GM21390 (cell line): Measurements from ENCODE around the gene IWS1.
"Not testable (repeated sequence)": the region's sequence is repeated elsewhere in the genome, so short reads cannot be mapped to it uniquely, and the experiment has no call there.

Experiments used
- ATAC-seq: cut with Tn5 transposase; IDR thresholded peaks from one replicate; pipeline ENCODE4 v1.9.1; 2021; ENCODE audit not compliant: unreplicated experiment

IWS1 gene

DNA sequence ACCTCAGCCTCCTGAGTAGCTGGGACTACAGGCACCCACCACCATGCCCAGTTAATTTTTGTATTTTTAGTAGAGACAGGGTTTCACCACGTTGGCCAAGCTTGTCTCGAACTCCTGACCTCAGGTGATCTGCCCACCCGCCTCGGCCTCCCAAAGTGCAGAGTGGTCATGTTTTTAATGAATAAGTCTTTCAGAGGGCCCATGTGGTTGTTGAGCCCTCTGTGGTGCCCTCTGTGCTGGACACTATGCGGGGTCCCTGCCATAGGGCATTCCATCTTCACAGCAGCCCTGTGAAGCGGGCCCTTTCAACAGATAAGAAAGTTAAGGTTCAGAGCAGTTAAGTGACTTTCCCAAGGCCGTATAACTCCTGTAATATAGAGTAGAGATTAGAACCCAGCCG, 35.1 kb upstream of the IWS1 start:
- no peak for ATAC-seq

DNA sequence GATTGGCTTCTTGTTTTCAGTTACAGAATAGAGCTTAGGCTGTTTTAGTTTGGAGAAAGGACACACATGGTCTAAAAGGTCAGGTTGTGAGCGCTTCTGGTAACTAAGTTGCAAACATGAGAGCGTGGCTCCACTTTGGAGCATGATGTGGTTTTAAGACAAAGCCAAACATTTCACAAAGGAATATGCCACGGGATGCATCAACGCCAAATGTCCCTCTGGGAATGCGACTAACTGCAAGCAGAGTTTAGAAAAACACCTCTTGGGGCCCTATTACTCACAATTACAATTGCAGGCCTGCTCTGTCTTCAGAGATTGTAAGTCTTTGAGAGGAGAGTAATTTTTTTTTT, 34.6 kb upstream of the IWS1 start:
- ATAC-seq, result no peak

- no peak for ATAC-seq
Observed at GRCh38 chr2:127560201-127560930, 34.1 kb upstream of the IWS1 start.

DNA sequence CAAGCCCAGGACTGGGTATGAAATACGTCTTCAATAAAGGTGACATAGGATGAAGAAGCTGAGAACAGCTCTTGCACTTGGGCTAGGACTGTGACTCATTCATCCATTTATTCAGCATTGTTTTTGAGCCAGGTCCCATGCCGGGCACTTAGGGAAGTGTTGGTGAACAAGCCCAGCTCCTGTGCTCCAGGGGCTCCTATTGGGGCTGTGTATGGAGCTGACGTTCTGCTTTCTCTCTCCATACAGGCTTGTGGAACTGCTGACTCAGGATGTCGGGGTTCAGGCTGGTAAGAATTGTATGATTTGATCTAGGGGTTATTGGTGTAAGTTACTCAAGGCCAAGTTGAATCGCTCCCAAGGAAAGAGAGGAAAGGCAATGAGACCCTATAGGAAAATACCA, 33.2 kb upstream of the IWS1 start:
- no peak for ATAC-seq

DNA sequence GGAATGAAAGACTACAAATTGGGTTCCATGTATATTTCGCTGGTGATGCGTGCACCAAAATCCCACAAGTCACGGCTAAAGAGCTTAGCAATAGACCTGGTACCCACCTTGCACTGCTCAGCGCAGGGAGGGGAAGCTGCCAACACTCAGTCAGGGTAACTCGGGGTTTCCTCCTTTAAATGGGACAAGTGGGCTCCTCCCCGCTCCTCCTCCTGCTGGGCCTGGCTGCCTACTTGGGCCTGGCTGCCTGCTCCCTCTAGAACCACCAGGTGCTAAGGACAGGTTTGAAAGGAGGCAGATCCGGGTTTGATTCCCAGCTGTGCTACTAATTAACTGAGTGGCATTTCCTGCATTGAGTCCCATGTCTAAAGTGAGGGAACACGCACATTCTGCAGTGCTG, 32.6 kb upstream of the IWS1 start:
- no peak for ATAC-seq

DNA sequence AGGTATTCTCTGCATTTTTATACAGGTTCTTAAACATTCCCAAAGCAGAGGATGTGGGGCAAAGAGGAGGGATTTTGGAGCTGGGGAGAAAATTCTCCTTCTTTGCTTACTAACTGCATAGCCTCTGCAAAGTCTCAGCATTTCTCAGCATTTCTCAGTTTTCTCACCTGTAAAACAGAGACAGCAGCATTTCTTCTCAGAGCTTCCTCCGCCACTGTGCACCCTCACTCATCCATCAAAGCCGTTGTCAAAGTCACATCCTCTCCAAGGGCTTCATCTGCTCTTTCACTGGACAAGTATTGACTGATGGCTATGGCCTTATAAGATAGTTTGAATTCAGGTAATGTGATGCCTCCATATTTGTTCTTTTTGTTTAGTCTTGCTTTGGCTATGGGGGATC, 26.6 kb upstream of the IWS1 start:
- no peak for ATAC-seq

- no peak for ATAC-seq
Observed at GRCh38 chr2:127552336-127552735, 26.0 kb upstream of the IWS1 start.

- no peak for ATAC-seq
Observed at GRCh38 chr2:127551221-127551930, 25.1 kb upstream of the IWS1 start.

DNA sequence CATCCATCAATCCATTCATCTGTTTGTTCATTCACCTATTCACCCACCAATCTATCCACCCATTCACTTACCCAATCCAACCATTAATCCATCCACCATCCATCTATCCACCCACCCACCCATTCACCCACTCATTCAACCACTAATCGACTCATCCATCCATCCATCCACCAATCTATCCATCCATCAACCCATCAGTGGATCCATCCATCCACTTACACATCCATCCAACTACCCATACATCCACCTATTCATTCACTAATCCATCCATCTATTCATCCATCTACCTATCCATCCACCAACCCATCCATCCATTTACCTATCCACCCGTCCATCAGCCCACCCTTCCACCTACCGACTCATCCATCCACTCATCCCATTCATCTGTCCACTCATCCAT, 20.5 kb upstream of the IWS1 start:
- no peak for ATAC-seq

- ATAC-seq, result no peak
Observed at GRCh38 chr2:127545796-127546195, 19.5 kb upstream of the IWS1 start.

GRCh38 chr2:127545189-127545588, 18.9 kb upstream of the IWS1 start:
- no peak for ATAC-seq

DNA sequence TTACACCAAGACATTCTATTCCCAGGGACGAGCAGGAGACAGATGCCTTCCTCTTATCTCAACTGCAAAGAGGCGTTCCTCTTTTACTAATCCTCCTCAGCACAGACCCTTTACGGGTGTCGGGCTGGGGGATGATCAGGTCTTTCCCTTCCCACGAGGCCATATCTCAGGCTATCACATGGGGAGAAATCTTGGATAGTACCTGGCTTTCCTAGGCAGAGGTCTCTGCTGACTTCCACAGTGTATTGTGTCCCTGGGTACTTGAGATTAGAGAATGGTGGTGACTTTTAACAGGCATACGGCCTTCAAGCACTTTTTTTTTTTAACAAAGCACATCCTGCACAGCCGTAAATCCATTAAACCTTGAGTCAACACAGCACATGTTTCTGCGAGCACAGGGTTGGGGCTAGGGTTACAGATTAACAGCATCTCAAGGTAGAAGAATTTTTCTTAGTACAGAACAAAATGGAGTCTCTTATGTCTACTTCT, 16.8 kb upstream of the IWS1 start:
- ATAC-seq, result not testable (repeated sequence)

DNA sequence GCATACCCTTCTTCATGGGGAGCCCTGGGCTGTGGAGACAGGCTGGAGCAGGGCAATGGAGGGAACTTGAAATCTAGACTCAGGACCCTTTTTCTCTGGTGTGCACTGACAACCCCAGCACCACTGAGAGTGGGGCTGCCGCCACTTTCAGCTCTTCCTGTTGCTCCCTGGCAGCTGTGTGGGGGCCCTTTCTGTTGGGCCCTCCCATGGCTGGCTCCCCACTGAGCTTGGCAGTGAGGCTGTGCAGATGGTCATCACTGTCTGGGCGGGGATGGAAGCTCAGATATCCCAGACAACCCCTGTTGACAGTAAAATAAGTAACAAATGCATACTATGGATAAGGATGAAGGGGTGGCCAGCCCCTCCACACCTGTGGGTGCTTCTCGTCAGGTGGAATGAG, 15.9 kb upstream of the IWS1 start:
- ATAC-seq, result no peak

GRCh38 chr2:127541809-127542208, 15.5 kb upstream of the IWS1 start:
- ATAC-seq, result no peak

DNA sequence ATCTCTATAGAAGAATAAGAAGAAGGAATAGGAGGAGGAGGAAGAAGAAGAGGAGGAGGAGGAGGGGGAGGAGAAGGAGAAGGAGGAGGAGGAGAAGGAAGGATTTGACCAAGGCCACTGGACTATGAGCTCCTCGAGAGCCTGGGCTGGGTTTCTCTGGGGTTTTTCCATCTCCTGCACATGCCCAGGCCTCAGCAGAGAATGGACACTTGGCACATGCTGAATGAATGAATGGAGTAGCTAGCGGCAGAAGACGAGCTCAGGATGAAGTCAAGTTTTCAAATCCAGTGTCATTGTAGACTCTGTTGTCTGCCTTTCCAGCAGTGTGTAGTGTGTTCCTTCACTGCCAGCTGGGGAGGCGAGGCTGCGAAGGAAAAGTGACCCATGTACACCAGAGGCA, 11.4 kb upstream of the IWS1 start:
- no peak for ATAC-seq

DNA sequence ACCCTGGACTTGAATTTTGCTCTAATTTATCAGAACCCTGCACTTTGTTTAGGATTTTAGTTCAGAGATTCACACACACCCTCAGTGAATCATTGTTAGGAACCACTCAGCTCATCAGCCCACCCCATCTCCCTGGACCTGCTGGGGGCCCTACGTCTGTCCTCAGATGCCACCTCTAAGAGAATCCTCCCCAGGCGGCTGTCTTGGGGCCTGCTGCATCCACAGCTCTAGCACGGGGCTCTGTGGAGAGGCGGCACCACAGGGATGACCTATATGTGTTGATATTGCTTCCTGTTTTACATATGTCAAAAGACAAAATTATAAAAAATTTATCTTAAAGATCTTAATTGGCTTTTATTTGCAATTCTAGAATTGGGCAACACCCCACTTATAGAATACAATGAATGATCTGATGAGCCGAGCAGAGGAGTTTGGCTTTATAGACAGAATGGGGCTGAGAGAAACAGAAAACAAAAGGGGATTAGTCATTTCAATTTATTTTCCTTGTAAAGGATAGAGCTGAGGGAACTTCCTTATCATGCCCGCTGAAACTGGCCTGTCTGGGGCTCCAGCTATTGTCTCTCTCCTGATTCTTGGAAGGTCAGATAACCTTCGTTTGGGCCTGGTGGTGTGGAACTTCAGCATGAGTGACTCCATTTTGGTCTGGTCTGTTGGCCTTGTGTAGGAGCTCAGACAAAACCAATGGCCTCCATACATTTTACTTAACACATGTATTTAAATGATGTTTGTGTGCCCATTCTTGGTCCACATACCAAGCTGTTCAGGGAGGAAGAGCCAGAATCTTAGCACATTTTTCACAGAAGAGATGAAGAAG, 10.6 kb upstream of the IWS1 start:
- no peak for ATAC-seq

GRCh38 chr2:127535918-127536317, 9.6 kb upstream of the IWS1 start:
- ATAC-seq, result no peak

DNA sequence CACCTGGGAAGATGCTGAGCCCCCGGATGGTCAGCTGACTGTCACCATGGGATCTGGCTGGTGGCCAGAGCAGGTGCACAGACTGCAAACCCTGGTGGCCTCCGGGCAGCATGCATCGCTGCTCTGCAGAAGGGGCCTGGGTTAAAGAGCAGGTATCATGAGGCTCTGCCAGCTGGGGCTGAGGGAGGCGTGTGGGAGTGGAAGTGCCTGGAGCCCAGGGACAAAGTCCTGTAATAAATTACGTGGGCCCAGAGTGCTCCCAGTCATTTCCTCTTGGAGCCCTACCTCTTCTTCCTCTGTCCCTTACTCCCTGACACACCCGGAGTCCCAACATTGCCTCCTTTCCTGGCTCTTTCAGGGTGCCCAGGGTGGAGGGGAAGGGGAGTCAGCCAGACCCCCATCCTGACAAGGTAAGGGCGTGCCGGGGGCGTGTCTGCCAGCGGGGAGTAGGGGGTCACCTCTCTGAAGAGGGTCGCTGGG, 9.2 kb upstream of the IWS1 start, which contains the start of gene MYO7B:
Gene MYO7B, plus strand, starts transcription at position 262 of the 480 bp plus-strand sequence. CDS start 24,040 bp downstream, outside the sequence.
- no peak for ATAC-seq

DNA sequence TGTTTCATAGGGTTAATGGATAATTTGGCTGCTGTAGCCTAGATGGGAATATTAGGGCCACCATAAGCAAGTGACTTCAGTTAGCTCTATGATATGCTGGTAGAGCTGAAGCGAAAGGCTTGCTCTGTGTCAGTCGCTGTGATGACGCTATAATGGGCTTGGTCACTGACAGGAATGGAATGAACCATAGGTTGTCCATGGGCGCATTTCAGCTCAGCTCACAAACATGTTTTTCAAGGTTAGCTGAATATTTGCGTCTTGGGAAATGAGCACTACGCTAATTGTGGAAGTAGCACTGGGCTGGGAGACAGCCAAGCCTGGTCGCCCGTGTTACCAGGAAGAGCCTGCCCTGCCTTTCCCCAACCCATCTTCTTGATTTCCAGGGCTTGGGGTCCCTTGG, 6.0 kb upstream of the IWS1 start:
- no peak for ATAC-seq

- ATAC-seq, result no peak
Observed at GRCh38 chr2:127531221-127531648, 4.9 kb upstream of the IWS1 start.
